ENCODE results near the gene NR6A1. TPM values are rescaled to one million over a fixed set of nuclear protein-coding genes. Genes with fewer than 3 reads are reported as not detected.

NR6A1 gene
- total RNA-seq, 5 donors from 2014 or later (not counting 1 experiment from before 2014, with no cell fraction given) = 0.19 to 0.50 (median 0.40) TPM; not detected in 1

GRCh38 chr9:124517600-124517999, 253.5 kb downstream of the NR6A1 start:
- H3K27me3 ChIP-seq (replicated peaks in 1 of 2; ENCODE audit: control insufficient read depth in 2 of 2, extremely low read depth in 1 of 2, insufficient read depth in 2 of 2, low read length in 1 of 2) = peaks cover 0 to 37% of the 10 kb centered on the region in 2 experiments
- H3K27ac Mint-ChIP-seq = no peak overlapping the region
- 40% methylated on average over 1 of the region's 5 CpGs for WGBS (ENCODE audit: insufficient coverage)
- no peak overlapping the region for H3K4me3 Mint-ChIP-seq
- peaks cover 10 to 14% of the 10 kb centered on the region in 2 donors for H3K27me3 Mint-ChIP-seq
- no peaks in the 10 kb centered on the region for H3K4me1 Mint-ChIP-seq
- no peaks in the 10 kb centered on the region for H3K36me3 ChIP-seq (ENCODE audit: control insufficient read depth in 2 of 2, extremely low read depth in 1 of 2, insufficient read depth in 1 of 2, low read length in 1 of 2)
- ChIA-PET POLR2A (no interaction called here), CTCF (no interaction called here)
- no peaks in the 10 kb centered on the region for H3K9me3 ChIP-seq
- H3K36me3 Mint-ChIP-seq = no peaks in the 10 kb centered on the region
- no peaks in the 10 kb centered on the region for H3K4me1 ChIP-seq (ENCODE audit: control insufficient read depth in 1 of 2, extremely low read depth in 1 of 2, insufficient read depth in 2 of 2, low read length in 2 of 2)
- H3K27ac ChIP-seq (ENCODE audit: low read length) = no peak overlapping the region
- ATAC-seq (replicated peaks in 1 of 4) (no peak), DNase-seq (no peak)
- no peak overlapping the region for H3K4me3 ChIP-seq (ENCODE audit: control insufficient read depth in 1 of 2, extremely low read depth in 1 of 2, low read length in 1 of 2)
- no peaks in the 10 kb centered on the region for H3K9me3 Mint-ChIP-seq

GRCh38 chr9:124514874-124515273, 256.2 kb downstream of the NR6A1 start:
- Histone ChIP-seq H3K36me3 (ENCODE audit: control insufficient read depth in 2 of 2, extremely low read depth in 1 of 2, insufficient read depth in 1 of 2, low read length in 1 of 2) (no peaks in the 10 kb centered on the region), H3K4me3 (ENCODE audit: control insufficient read depth in 1 of 2, extremely low read depth in 1 of 2, low read length in 1 of 2) (no peak overlapping the region), H3K27ac (ENCODE audit: low read length) (no peak overlapping the region), H3K27me3 (replicated peaks in 1 of 2; ENCODE audit: control insufficient read depth in 2 of 2, extremely low read depth in 1 of 2, insufficient read depth in 2 of 2, low read length in 1 of 2) (peaks cover 0 to 38% of the 10 kb centered on the region in 2 experiments), H3K9me3 (no peaks in the 10 kb centered on the region), H3K4me1 (ENCODE audit: control insufficient read depth in 1 of 2, extremely low read depth in 1 of 2, insufficient read depth in 2 of 2, low read length in 2 of 2) (no peaks in the 10 kb centered on the region)
- no peak for DNase-seq
- Mint-ChIP-seq H3K27ac (no peak overlapping the region), H3K36me3 (no peaks in the 10 kb centered on the region), H3K4me3 (no peak overlapping the region), H3K9me3 (no peaks in the 10 kb centered on the region), H3K4me1 (peaks cover 0 to 6% (median 0%) of the 10 kb centered on the region in 3 donors), H3K27me3 (peaks cover 8% of the 10 kb centered on the region in 2 donors)
- ChIA-PET CTCF (no interaction called here), POLR2A (no interaction called here)
- WGBS (ENCODE audit: insufficient coverage) = 88% methylated on average over 1 of the region's 5 CpGs
- ATAC-seq (replicated peaks in 1 of 4) = no peak

- WGBS (ENCODE audit: insufficient coverage) = 88% methylated on average over 4 of the region's 4 CpGs
- no peaks in the 10 kb centered on the region for H3K36me3 Mint-ChIP-seq
- ChIA-PET POLR2A (no interaction called here), CTCF (no interaction called here)
- peaks cover 0 to 6% (median 0%) of the 10 kb centered on the region in 3 donors for H3K4me1 Mint-ChIP-seq
- DNase-seq (no peak), ATAC-seq (replicated peaks in 1 of 4) (no peak)
- Histone ChIP-seq H3K27me3 (replicated peaks in 1 of 2; ENCODE audit: control insufficient read depth in 2 of 2, extremely low read depth in 1 of 2, insufficient read depth in 2 of 2, low read length in 1 of 2) (peaks cover 0 to 36% of the 10 kb centered on the region in 2 experiments), H3K4me1 (ENCODE audit: control insufficient read depth in 1 of 2, extremely low read depth in 1 of 2, insufficient read depth in 2 of 2, low read length in 2 of 2) (no peaks in the 10 kb centered on the region), H3K9me3 (no peaks in the 10 kb centered on the region), H3K27ac (ENCODE audit: low read length) (no peak overlapping the region), H3K36me3 (ENCODE audit: control insufficient read depth in 2 of 2, extremely low read depth in 1 of 2, insufficient read depth in 1 of 2, low read length in 1 of 2) (no peaks in the 10 kb centered on the region), H3K4me3 (ENCODE audit: control insufficient read depth in 1 of 2, extremely low read depth in 1 of 2, low read length in 1 of 2) (no peak overlapping the region)
- H3K9me3 Mint-ChIP-seq = no peaks in the 10 kb centered on the region
- no peak overlapping the region for H3K4me3 Mint-ChIP-seq
- H3K27me3 Mint-ChIP-seq = peaks cover 8% of the 10 kb centered on the region in 2 donors
- no peak overlapping the region for H3K27ac Mint-ChIP-seq
These were observed 257.0 kb downstream of the NR6A1 start for GRCh38 chr9:124514125-124514524.

GRCh38 chr9:124513376-124513994, 257.6 kb downstream of the NR6A1 start:
- H3K4me1 Mint-ChIP-seq = peaks cover 0 to 6% (median 0%) of the 10 kb centered on the region in 3 donors
- POLR2A ChIA-PET = no interaction called here
- ATAC-seq (replicated peaks in 1 of 4) = no peak

GRCh38 chr9:124512806-124513204, 258.3 kb downstream of the NR6A1 start:
- POLR2A ChIA-PET = no interaction called here
- H3K9me3 ChIP-seq = no peaks in the 10 kb centered on the region
- peaks cover 0 to 33% of the 10 kb centered on the region in 2 experiments for H3K27me3 ChIP-seq (replicated peaks in 1 of 2; ENCODE audit: control insufficient read depth in 2 of 2, extremely low read depth in 1 of 2, insufficient read depth in 2 of 2, low read length in 1 of 2)
- WGBS (ENCODE audit: insufficient coverage) = 75% methylated on average over 7 of the region's 9 CpGs
- H3K36me3 Mint-ChIP-seq = no peaks in the 10 kb centered on the region
- H3K4me1 Mint-ChIP-seq = peaks cover 0 to 6% (median 0%) of the 10 kb centered on the region in 3 donors
- no peaks in the 10 kb centered on the region for H3K4me1 ChIP-seq (ENCODE audit: control insufficient read depth in 1 of 2, extremely low read depth in 1 of 2, insufficient read depth in 2 of 2, low read length in 2 of 2)
- no peaks in the 10 kb centered on the region for H3K9me3 Mint-ChIP-seq
- DNase-seq = no peak
- CTCF ChIA-PET = no interaction called here
- no peak for ATAC-seq (replicated peaks in 1 of 4)
- H3K36me3 ChIP-seq (ENCODE audit: control insufficient read depth in 2 of 2, extremely low read depth in 1 of 2, insufficient read depth in 1 of 2, low read length in 1 of 2) = no peaks in the 10 kb centered on the region
- H3K4me3 Mint-ChIP-seq = no peak overlapping the region
- no peak overlapping the region for H3K27ac ChIP-seq (ENCODE audit: low read length)
- no peak overlapping the region for H3K27ac Mint-ChIP-seq
- H3K27me3 Mint-ChIP-seq = peaks cover 8% of the 10 kb centered on the region in 2 donors
- no peak overlapping the region for H3K4me3 ChIP-seq (ENCODE audit: control insufficient read depth in 1 of 2, extremely low read depth in 1 of 2, low read length in 1 of 2)

More at GRCh38 chr9:124513376-124513994, 257.6 kb downstream of the NR6A1 start:
- DNase-seq = no peak
- Histone ChIP-seq H3K27me3 (replicated peaks in 1 of 2; ENCODE audit: control insufficient read depth in 2 of 2, extremely low read depth in 1 of 2, insufficient read depth in 2 of 2, low read length in 1 of 2) (peaks cover 0 to 32% of the 10 kb centered on the region in 2 experiments), H3K27ac (ENCODE audit: low read length) (no peak overlapping the region), H3K9me3 (no peaks in the 10 kb centered on the region), H3K4me3 (ENCODE audit: control insufficient read depth in 1 of 2, extremely low read depth in 1 of 2, low read length in 1 of 2) (no peak overlapping the region), H3K4me1 (ENCODE audit: control insufficient read depth in 1 of 2, extremely low read depth in 1 of 2, insufficient read depth in 2 of 2, low read length in 2 of 2) (no peaks in the 10 kb centered on the region), H3K36me3 (ENCODE audit: control insufficient read depth in 2 of 2, extremely low read depth in 1 of 2, insufficient read depth in 1 of 2, low read length in 1 of 2) (no peaks in the 10 kb centered on the region)
- Mint-ChIP-seq H3K27me3 (peaks cover 8% of the 10 kb centered on the region in 2 donors), H3K36me3 (no peaks in the 10 kb centered on the region), H3K9me3 (no peaks in the 10 kb centered on the region), H3K27ac (no peak overlapping the region), H3K4me3 (no peak overlapping the region)
- WGBS (ENCODE audit: insufficient coverage) = 65% methylated on average over 4 of the region's 5 CpGs
- CTCF ChIA-PET = no interaction called here

- no peaks in the 10 kb centered on the region for H3K9me3 ChIP-seq
- no peak for DNase-seq
These were observed 259.0 kb downstream of the NR6A1 start for GRCh38 chr9:124511891-124512805.

More at GRCh38 chr9:124511891-124512805, 259.0 kb downstream of the NR6A1 start:
- ATAC-seq (replicated peaks in 1 of 4) = peak in 1 of 4 experiments; percentile 5
- WGBS (ENCODE audit: insufficient coverage) = 47% methylated on average over 19 of the region's 23 CpGs
- Histone ChIP-seq H3K27ac (ENCODE audit: low read length) (no peak overlapping the region), H3K4me1 (ENCODE audit: control insufficient read depth in 1 of 2, extremely low read depth in 1 of 2, insufficient read depth in 2 of 2, low read length in 2 of 2) (no peaks in the 10 kb centered on the region), H3K27me3 (replicated peaks in 1 of 2; ENCODE audit: control insufficient read depth in 2 of 2, extremely low read depth in 1 of 2, insufficient read depth in 2 of 2, low read length in 1 of 2) (peaks cover 0 to 34% of the 10 kb centered on the region in 2 experiments), H3K36me3 (ENCODE audit: control insufficient read depth in 2 of 2, extremely low read depth in 1 of 2, insufficient read depth in 1 of 2, low read length in 1 of 2) (no peaks in the 10 kb centered on the region), H3K4me3 (ENCODE audit: control insufficient read depth in 1 of 2, extremely low read depth in 1 of 2, low read length in 1 of 2) (no peak overlapping the region)
- Mint-ChIP-seq H3K4me1 (peaks cover 0 to 6% (median 0%) of the 10 kb centered on the region in 3 donors), H3K9me3 (no peaks in the 10 kb centered on the region), H3K36me3 (no peaks in the 10 kb centered on the region), H3K4me3 (no peak overlapping the region), H3K27ac (no peak overlapping the region), H3K27me3 (peaks cover 7 to 8% of the 10 kb centered on the region in 2 donors)
- ChIA-PET CTCF (no interaction called here), POLR2A (no interaction called here)
